ENCODE measurements around the gene MEF2C.

- TF ChIP-seq EZH2 (IDR thresholded peaks at IDR 0.05; ENCODE audit: borderline replicate concordance, insufficient read depth, low read length, poor library complexity, severe bottlenecking) (no peak), POLR2AphosphoS5 (IDR thresholded peaks at IDR 0.05) (no peak)
These were observed 2.0 kb upstream of the MEF2C start for GRCh38 chr5:88885002-88885401.
